HG02970 (cell line): ENCODE data around the gene ASL.
"Not testable (repeated sequence)": the region's sequence is repeated elsewhere in the genome, so short reads cannot be mapped to it uniquely, and the experiment has no call there.

Experiments used
- ATAC-seq: cut with Tn5 transposase; IDR thresholded peaks from one replicate; pipeline ENCODE4 v1.9.1; 2021; ENCODE audit warnings: mild to moderate bottlenecking, moderate library complexity, moderate number of reproducible peaks; ENCODE audit not compliant: unreplicated experiment, low FRiP score

The ASL gene

GRCh38 chr7:66075590-66076461, at the start of gene ASL:
ASL (plus strand) TSS chr7:66075819; CDS start chr7:66076082, 263 bp downstream.
- peak; percentile 95 for ATAC-seq

- not testable (repeated sequence) for ATAC-seq
Observed at GRCh38 chr7:66028342-66028741, 47.3 kb upstream of the ASL start.

DNA sequence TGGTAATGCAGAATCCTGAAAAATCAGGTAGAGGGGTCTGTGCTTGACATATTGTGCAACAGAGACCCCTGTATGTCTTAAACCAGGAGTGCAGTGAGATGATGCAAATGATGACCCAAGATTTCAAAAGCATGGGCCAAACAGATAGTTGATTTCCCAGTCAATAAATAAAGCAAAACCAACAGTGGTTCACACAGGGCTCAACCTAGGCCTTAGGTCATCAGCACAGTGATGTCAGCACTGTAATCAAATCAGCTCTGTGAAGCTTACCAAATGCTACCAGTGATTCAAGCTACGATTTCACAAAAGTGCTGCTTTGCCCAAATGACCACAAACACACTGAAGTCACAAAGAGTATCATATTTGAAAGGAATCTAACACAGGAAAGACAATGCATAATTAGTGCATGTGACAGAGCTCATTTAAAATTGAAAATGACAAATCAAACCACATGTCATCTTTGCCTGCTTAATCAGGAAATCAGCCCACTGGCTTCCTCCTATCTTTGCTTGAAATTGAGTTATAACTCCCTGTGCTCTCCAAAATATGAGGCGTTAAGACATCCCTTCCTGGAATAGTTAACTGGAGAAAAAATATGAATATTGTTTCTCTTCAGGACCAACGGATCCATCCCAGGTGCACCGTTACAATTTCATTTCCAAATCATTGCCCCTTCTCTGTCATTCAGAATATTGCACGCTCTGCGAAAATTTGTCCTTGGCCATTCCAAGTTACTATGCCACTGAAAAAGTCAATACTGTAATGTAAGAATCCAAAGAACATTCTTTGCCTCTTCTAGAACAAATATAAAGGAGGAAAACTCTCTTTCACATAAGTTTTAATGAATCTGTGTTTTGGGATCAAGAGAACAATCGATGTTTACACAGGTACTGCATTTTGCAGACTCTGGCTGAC, 41.9 kb upstream of the ASL start:
- no peak for ATAC-seq

GRCh38 chr7:66034436-66035010, 41.1 kb upstream of the ASL start:
- not testable (repeated sequence) for ATAC-seq

DNA sequence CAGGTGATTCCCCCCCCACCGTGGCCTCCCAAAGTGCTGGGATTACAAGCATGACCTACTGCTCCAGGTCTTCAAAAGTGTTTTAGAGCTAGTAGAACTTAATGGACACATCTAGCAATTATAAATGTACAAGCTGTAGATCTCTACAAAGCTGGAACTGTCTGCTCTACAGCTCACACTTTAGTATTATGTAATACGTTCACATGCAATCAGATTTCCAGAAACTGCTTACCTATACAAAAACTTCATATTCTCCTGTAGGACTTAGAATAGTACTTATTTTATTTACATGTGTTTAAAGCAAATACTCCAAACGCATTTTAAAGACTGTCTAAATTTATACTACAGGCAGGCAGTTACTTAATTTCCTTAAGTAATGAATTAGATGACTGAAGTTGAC, 39.2 kb upstream of the ASL start:
- ATAC-seq, result no peak

GRCh38 chr7:66036788-66037187, 38.8 kb upstream of the ASL start:
- no peak for ATAC-seq

DNA sequence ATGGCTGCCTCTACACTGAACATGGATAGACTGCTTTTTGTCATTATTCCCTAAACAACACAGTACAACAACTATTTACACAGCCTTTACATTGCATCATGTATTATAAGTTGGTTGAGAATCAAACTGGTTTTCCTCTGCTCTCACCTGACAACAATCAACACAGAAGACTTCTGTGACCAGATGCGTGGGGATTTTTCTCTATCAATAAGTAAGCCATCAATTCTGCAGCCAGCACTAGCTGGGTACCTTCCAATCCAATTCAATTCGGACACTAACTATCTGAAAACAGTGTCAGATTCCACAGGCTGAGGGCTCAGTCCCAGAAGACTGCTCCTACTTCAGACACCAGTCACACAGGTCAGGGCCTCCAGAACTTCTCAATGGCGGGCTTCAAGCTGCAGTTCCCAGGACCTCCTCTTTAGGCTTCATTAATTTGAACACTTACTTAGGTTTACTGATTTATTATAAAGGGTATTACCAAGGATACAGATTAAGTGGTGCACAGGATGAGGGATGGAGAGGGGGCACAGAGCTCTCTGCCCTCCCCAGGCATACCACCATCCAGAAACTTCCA, 36.4 kb upstream of the ASL start:
- no peak for ATAC-seq

DNA sequence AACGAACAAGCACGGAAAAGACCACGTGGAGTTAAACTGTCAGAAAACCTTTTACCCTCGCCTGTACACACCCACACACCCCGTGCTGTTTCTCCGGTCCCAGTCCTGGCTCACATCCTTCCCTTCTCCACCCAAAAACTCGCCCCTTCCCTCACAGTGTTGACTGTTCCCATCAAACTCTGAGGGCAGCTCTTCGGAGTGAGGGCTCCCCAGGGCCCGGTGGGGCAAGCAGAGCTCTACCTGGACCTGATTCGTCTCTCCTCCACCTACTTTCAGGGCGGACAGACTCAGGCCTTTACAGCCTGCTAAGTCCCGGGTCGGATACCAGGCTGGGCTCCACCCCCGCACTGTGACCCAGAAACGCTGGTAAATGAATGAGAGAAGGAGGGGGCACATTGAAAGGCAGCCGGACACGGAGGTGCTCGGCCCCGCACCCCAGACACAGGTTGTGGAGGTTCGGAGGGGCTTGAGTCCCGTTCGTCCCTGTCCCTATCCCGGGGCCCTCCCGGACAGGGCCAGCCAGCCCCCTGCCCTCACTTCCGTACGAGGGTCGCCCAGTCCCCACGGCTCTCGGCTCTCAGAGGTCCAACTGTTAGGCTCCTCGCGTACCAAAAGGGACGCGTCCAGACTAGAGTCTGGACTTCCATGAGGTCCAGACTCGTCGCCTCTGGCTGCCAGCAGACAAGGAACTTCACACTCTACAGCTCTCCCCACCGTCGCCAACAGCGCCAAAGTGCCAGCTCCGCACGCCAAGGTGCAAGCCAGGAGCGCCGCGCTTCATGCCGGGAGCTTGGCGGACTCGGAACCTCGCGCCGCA, 31.7 kb upstream of the ASL start:
- ATAC-seq, result no peak

DNA sequence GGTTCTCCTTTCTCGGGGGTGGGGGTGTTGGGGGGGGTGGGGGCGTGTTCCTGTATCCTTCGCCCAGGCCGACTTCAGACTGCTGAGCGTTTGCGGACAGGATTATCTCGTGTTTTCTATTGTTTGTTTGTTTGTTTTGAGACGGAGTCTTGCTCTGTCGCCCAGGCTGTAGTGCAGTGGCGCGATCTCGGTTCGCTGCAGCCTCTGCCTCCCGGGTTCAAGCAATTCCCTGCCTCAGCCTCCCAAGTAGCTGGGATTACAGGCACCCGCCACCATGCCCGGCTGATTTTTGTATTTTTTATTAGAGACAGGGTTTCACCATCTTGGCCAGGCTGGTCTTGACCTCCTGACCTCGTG, 31.1 kb upstream of the ASL start:
- not testable (repeated sequence) for ATAC-seq

GRCh38 chr7:66047426-66047825, 28.2 kb upstream of the ASL start:
- ATAC-seq, result no peak

GRCh38 chr7:66049886-66050285, 25.7 kb upstream of the ASL start:
- ATAC-seq, result not testable (repeated sequence)

DNA sequence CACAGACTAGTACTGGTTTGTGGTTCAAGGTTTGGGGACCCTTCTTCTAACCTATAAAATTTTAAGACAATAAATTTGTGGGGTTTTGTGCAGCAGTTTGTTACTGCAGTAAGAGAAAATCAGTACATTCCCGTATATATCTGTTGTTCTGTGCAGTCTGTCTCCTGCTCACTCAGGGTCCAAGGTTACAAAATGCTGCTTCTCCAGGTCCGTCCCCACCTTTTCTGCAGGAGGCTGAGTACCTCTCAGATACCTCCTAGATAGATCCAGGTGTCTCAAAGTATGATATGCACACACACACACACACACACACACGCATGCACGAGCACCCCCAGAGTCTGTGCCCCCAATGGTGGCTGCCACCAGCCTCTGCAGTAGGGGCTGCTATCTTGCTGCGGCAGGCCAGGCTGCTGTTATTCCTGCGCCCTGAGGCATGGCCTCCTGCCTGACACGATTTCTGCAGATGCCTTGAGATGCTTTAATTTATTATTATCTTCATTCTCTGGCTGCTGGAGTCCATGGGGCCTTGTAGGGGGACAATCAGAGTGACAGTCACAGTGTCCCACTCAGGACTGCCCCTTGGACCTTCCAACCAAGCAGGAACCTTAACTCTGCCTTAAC, 25.2 kb upstream of the ASL start:
- ATAC-seq, result no peak

DNA sequence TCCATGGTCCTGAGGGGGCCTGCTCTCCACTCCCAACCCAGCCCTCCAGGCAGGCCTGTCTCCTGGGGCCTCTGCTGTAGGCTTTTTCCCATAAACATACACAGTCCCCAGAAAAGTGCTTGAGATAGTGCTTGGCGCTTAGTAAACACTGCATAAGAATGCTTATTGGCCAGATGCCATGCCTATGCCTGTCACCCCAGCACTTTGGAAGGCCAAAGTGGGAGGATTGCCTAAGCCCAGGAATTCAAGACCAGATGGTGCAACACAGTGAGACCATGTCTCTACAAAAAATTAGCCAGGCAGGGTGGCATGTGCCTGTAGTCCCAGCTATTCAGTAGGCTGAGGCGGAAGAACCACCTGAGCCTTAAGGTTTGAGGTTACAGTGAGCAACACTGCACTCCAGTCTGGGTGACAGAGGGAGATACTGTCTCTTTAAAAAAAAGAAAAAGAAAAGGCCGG, 24.6 kb upstream of the ASL start:
- no peak for ATAC-seq

GRCh38 chr7:66052447-66052846, 23.2 kb upstream of the ASL start:
- no peak for ATAC-seq

GRCh38 chr7:66054063-66054462, 21.6 kb upstream of the ASL start:
- no peak for ATAC-seq

DNA sequence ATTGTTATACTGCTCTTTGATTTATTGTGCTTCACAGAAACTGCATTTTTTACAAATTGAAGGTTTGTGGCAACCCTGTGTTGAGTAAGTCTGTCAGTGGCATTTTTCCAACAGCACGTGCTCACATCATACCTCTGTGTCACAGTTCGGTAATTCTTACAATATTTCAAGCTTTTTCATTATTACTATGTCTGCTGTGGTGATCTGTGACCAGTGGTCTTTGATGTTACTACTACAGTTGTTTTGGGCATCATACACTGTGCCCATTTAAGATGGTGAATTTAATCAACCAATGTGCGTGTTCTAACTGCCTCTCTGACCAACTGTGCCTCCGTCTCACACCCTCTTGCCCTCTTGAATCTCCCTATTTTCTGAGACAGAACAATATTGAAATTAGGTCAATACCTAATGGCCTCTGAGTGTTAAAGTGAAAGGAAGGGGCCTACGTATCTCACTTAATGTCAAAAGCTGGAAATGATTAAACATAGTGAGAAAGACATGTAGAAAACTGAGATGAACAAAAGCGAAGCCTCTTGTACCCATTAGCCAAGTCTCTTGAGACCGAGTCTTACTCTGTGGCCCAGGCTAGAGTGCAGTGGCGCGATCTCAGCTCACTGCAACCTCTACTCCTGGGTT, 20.2 kb upstream of the ASL start:
- ATAC-seq, result peak; percentile 80

DNA sequence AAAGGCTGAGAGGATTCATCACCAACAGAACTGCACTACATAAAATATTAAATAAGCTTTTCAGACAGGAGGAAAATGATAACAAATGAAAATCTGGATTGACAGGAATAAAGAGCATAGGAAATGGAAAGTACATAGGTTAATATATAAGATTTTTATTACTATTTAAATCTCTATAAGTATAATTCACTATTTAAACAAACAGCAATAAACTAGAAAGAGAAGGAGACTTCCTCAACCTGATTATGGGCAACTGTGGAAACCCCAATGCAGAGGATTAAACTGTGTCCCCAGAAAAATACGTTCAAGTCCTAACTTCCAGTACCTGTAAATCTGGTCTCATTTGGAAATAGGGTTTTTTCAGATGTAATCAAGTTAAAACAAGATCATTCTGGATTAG, 14.8 kb upstream of the ASL start:
- ATAC-seq, result no peak

- no peak for ATAC-seq
Observed at GRCh38 chr7:66069732-66070131, 5.9 kb upstream of the ASL start.

DNA sequence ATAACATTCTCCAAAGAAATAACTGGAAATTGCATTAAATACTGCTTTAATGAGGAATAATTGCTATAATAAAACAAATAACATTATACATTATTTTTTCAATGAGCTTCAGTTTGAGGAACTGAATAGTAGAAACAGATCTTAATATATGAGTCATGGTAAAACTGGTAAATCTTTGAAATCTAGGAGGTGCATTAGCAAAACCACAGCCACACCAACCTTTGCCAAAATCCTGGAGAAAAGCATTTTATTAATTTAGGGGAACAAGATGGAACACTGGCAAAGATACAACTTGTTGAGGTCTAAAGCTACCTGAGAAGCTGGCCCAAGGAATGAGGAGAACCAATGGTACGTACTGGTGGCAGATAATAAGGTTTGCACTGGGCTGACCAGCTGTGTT, 5.4 kb upstream of the ASL start:
- no peak for ATAC-seq
